Measurements from ENCODE around the gene RACK1. TPM values are rescaled to one million over a fixed set of nuclear protein-coding genes. Genes with fewer than 3 reads are reported as not detected.

RACK1 gene
- total and polyA plus RNA-seq, 2 of the 13 experiments (the other 11 are each of a cell fraction or from before 2014, with no cell fraction given): 2,514 to 6,141 TPM

GRCh38 chr5:181191526-181192336 lies 52.0 kb downstream of the RACK1 start (continued):
- TF ChIP-seq, protein P1, sequence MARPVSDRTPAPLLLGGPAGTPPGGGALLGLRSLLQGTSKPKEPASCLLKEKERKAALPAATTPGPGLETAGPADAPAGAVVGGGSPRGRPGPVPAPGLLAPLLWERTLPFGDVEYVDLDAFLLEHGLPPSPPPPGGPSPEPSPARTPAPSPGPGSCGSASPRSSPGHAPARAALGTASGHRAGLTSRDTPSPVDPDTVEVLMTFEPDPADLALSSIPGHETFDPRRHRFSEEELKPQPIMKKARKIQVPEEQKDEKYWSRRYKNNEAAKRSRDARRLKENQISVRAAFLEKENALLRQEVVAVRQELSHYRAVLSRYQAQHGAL (CRISPR knock-in tag; IDR thresholded peaks at IDR 0.05; ENCODE audit: not compliant biosample characterization): no peak
- TF ChIP-seq ZSCAN31 (CRISPR knock-in tag; IDR thresholded peaks at IDR 0.05; ENCODE audit: low read depth) (peak; percentile 89), ZNF124 (CRISPR knock-in tag; IDR thresholded peaks at IDR 0.05) (peak; percentile 66), ZBTB42 (CRISPR knock-in tag; IDR thresholded peaks at IDR 0.05) (0 out of 2 replicates have a peak, but pooled peaks have one; percentile 31), PLRG1 (conservative IDR thresholded peaks at IDR 0.05) (no peak), NFKB2 (CRISPR knock-in tag; IDR thresholded peaks at IDR 0.05; ENCODE audit: borderline replicate concordance) (peak; percentile 29; the same call in 1 of the 2 replicates), ETV6 (CRISPR knock-in tag; conservative IDR thresholded peaks at IDR 0.05) (no peak; the same call in 1 of the 2 replicates), HNRNPUL1 (IDR thresholded peaks at IDR 0.05; ENCODE audit: low read depth, low read length) (no peak), MAFK (conservative IDR thresholded peaks at IDR 0.05 in 1 of 2, IDR thresholded peaks at IDR 0.05 in 1 of 2; ENCODE audit: low read length in 2 of 2) (no peak), CAMTA2 (CRISPR knock-in tag; IDR thresholded peaks at IDR 0.05; ENCODE audit: borderline replicate concordance) (no peak; the same call in 1 of the 2 replicates), FOXM1 (CRISPR knock-in tag; IDR thresholded peaks at IDR 0.05) (no peak)
- TF ChIP-seq, protein P2, sequence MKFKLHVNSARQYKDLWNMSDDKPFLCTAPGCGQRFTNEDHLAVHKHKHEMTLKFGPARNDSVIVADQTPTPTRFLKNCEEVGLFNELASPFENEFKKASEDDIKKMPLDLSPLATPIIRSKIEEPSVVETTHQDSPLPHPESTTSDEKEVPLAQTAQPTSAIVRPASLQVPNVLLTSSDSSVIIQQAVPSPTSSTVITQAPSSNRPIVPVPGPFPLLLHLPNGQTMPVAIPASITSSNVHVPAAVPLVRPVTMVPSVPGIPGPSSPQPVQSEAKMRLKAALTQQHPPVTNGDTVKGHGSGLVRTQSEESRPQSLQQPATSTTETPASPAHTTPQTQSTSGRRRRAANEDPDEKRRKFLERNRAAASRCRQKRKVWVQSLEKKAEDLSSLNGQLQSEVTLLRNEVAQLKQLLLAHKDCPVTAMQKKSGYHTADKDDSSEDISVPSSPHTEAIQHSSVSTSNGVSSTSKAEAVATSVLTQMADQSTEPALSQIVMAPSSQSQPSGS (CRISPR knock-in tag; IDR thresholded peaks at IDR 0.05): no peak
- TF ChIP-seq, protein P3, sequence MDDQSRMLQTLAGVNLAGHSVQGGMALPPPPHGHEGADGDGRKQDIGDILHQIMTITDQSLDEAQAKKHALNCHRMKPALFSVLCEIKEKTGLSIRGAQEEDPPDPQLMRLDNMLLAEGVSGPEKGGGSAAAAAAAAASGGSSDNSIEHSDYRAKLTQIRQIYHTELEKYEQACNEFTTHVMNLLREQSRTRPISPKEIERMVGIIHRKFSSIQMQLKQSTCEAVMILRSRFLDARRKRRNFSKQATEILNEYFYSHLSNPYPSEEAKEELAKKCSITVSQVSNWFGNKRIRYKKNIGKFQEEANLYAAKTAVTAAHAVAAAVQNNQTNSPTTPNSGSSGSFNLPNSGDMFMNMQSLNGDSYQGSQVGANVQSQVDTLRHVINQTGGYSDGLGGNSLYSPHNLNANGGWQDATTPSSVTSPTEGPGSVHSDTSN (CRISPR knock-in tag; IDR thresholded peaks at IDR 0.05; ENCODE audit: borderline replicate concordance): no peak
- TF ChIP-seq, protein P4, sequence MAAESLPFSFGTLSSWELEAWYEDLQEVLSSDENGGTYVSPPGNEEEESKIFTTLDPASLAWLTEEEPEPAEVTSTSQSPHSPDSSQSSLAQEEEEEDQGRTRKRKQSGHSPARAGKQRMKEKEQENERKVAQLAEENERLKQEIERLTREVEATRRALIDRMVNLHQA (CRISPR knock-in tag; IDR thresholded peaks at IDR 0.05): no peak
- TF ChIP-seq, protein P5, sequence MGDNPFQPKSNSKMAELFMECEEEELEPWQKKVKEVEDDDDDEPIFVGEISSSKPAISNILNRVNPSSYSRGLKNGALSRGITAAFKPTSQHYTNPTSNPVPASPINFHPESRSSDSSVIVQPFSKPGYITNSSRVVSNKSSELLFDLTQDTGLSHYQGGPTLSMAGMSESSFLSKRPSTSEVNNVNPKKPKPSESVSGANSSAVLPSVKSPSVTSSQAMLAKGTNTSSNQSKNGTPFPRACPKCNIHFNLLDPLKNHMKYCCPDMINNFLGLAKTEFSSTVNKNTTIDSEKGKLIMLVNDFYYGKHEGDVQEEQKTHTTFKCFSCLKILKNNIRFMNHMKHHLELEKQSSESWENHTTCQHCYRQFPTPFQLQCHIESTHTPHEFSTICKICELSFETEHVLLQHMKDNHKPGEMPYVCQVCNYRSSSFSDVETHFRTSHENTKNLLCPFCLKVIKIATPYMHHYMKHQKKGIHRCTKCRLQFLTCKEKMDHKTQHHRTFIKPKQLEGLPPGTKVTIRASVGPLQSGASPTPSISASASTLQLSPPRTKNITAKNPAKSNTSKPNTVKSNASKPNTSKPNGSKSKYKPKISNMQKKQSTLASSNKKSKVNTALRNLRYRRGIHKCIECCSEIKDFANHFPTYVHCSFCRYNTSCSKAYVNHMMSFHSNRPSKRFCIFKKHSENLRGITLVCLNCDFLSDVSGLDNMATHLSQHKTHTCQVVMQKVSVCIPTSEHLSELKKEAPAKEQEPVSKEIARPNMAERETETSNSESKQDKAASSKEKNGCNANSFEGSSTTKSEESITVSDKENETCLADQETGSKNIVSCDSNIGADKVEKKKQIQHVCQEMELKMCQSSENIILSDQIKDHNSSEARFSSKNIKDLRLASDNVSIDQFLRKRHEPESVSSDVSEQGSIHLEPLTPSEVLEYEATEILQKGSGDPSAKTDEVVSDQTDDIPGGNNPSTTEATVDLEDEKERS (CRISPR knock-in tag; IDR thresholded peaks at IDR 0.05): no peak; the same call in 1 of the 2 replicates
- TF ChIP-seq, protein P6, sequence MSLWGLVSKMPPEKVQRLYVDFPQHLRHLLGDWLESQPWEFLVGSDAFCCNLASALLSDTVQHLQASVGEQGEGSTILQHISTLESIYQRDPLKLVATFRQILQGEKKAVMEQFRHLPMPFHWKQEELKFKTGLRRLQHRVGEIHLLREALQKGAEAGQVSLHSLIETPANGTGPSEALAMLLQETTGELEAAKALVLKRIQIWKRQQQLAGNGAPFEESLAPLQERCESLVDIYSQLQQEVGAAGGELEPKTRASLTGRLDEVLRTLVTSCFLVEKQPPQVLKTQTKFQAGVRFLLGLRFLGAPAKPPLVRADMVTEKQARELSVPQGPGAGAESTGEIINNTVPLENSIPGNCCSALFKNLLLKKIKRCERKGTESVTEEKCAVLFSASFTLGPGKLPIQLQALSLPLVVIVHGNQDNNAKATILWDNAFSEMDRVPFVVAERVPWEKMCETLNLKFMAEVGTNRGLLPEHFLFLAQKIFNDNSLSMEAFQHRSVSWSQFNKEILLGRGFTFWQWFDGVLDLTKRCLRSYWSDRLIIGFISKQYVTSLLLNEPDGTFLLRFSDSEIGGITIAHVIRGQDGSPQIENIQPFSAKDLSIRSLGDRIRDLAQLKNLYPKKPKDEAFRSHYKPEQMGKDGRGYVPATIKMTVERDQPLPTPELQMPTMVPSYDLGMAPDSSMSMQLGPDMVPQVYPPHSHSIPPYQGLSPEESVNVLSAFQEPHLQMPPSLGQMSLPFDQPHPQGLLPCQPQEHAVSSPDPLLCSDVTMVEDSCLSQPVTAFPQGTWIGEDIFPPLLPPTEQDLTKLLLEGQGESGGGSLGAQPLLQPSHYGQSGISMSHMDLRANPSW (CRISPR knock-in tag; IDR thresholded peaks at IDR 0.05; ENCODE audit: borderline replicate concordance): no peak; the same call in 1 of the 2 replicates
- TF ChIP-seq, protein P7, sequence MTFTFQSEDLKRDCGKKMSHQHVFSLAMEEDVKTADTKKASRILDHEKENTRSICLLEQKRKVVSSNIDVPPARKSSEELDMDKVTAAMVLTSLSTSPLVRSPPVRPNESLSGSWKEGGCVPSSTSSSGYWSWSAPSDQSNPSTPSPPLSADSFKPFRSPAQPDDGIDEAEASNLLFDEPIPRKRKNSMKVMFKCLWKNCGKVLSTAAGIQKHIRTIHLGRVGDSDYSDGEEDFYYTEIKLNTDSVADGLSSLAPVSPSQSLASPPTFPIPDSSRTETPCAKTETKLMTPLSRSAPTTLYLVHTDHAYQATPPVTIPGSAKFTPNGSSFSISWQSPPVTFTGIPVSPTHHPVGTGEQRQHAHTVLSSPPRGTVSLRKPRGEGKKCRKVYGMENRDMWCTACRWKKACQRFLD (CRISPR knock-in tag; IDR thresholded peaks at IDR 0.05; ENCODE audit: borderline replicate concordance): no peak

All from HepG2 (cell line).